Femur (tissue), 1 donor: ENCODE data around the gene CANT1.
A peak's percentile ranks its signal among the peaks of the same experiment; 100 is the strongest.
"Not testable (repeated sequence)": the region's sequence is repeated elsewhere in the genome, so short reads cannot be mapped to it uniquely, and the experiment has no call there.

Experiments used
- DNase-seq: peaks from one replicate; pipeline ENCODE4 v3.0.0-alpha.2; 2017

CANT1 gene

GRCh38 chr17:79043191-79043930 is 33.8 kb upstream of the CANT1 start:
- DNase-seq = no peak

- DNase-seq = peak; percentile 61
Measured at GRCh38 chr17:79042421-79043190, 33.0 kb upstream of the CANT1 start.

GRCh38 chr17:79041723-79042420 is 32.3 kb upstream of the CANT1 start:
- DNase-seq = peak; percentile 35

GRCh38 chr17:79041041-79041570 is 31.5 kb upstream of the CANT1 start:
- DNase-seq = no peak

- DNase-seq = no peak
Measured at GRCh38 chr17:79039886-79040285, 30.3 kb upstream of the CANT1 start.

GRCh38 chr17:79039171-79039570 is 29.6 kb upstream of the CANT1 start:
- DNase-seq = no peak

GRCh38 chr17:79038545-79039135 is 29.1 kb upstream of the CANT1 start:
- DNase-seq = no peak

- DNase-seq = peak; percentile 34
Measured at GRCh38 chr17:79036596-79036995, 27.0 kb upstream of the CANT1 start.

GRCh38 chr17:79036181-79036580 is 26.6 kb upstream of the CANT1 start:
- no peak for DNase-seq

- no peak for DNase-seq
Measured at GRCh38 chr17:79035686-79036085, 26.1 kb upstream of the CANT1 start.

- DNase-seq = no peak
Measured at GRCh38 chr17:79034931-79035485, 25.4 kb upstream of the CANT1 start.

- DNase-seq = peak; percentile 80
Measured at GRCh38 chr17:79033741-79034501, 24.4 kb upstream of the CANT1 start.

GRCh38 chr17:79033046-79033616 is 23.6 kb upstream of the CANT1 start:
- DNase-seq = no peak

GRCh38 chr17:79031996-79032875 is 22.7 kb upstream of the CANT1 start:
- DNase-seq = no peak

- DNase-seq = not testable (repeated sequence)
Measured at GRCh38 chr17:79030636-79031035, 21.1 kb upstream of the CANT1 start.

- no peak for DNase-seq
Measured at GRCh38 chr17:79029327-79030009, 19.9 kb upstream of the CANT1 start.

- DNase-seq = peak; percentile 30
Measured at GRCh38 chr17:79028496-79029326, 19.1 kb upstream of the CANT1 start.

GRCh38 chr17:79027925-79028491 is 18.4 kb upstream of the CANT1 start:
- peak; percentile 84 for DNase-seq
